GM21515 (cell line): Measurements from ENCODE around the gene FRMPD4.

ENCODE experiments used
- ATAC-seq: cut with Tn5 transposase; IDR thresholded peaks from one replicate; pipeline ENCODE4 v1.9.1; 2021; ENCODE audit not compliant: unreplicated experiment

The FRMPD4 gene

GRCh38 chrX:12292996-12293765 is 154.9 kb downstream of the FRMPD4 start:
- no peak for ATAC-seq

GRCh38 chrX:12297353-12297752 is 159.1 kb downstream of the FRMPD4 start:
- ATAC-seq, result no peak

DNA sequence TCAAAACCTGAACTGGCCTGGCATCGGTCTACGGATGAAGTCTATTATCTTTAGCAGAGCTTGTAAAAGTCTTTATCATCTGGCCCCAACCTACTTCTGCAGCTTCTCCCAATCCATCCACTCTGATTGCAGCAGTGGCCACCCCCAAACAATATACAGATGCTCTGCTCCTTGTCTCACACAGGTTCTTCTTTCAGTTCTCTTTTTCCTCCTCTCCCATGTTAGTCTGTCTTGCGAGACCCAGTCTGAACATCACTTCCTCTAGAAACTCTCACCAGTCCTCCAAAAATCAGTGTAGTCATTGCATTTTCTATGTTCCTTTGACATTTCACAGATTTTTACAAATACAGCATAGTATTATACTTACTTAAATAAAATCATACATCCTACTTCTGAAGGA is 163.0 kb downstream of the FRMPD4 start:
- ATAC-seq, result no peak

- ATAC-seq, result no peak
Measured at GRCh38 chrX:12304261-12304660, 166.0 kb downstream of the FRMPD4 start.

DNA sequence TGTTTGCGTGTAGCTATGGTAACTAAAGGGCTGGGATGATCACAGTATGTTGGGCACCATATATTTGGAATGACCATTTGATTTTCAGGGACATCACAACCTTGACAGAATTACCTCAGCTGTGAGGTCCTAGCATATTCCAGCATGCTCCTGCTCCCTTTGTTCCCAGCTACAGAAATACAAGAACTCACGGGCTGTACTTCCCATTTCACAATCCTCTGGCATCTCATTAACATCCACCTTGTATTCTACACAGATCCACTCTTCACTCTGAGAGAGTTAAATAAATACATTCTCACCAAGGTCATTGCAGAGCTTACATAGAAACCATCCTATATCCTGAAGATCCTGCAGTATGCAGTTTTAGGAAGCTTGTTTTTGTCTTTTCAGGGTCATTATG is 169.7 kb downstream of the FRMPD4 start:
- ATAC-seq, result no peak

- ATAC-seq, result no peak
Measured at GRCh38 chrX:12308420-12308819, 170.1 kb downstream of the FRMPD4 start.

- ATAC-seq, result no peak
Measured at GRCh38 chrX:12309040-12309743, 170.9 kb downstream of the FRMPD4 start.

DNA sequence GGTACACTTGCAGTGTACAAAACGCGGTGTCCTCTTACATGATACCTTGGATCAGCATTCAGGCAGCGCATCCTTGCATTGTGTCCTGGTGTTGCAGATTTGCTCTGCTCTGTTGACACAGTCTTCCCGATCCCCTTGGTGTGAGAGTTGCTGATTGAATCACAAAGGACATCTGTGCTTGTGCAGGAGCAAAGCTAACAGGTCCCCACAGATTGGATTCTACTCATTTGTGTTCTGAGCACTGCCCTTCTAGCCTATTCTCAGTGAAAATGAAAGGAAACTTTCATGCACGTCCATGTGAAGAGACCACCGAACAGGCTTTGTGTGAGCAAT is 171.4 kb downstream of the FRMPD4 start:
- no peak for ATAC-seq

- ATAC-seq, result no peak
Measured at GRCh38 chrX:12314651-12315050, 176.4 kb downstream of the FRMPD4 start.

DNA sequence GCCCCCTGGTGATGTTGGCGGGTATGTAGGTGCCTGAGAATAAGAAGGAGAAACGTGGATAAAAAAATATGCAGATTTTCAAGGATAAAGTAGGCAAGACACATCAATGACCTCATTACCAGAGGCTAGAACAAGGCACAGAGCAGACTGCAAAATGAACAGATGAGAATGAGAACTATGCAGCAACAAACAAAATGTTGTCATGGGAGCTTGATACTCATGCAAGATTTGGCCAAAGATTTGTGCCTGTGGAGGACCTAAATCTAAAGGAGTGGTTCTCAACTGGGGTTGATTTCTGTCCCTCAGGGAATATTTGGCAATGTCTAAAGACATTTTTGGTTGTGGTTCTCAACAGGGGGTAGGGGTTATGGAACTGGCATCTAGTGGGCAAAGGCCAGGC is 177.3 kb downstream of the FRMPD4 start:
- no peak for ATAC-seq

DNA sequence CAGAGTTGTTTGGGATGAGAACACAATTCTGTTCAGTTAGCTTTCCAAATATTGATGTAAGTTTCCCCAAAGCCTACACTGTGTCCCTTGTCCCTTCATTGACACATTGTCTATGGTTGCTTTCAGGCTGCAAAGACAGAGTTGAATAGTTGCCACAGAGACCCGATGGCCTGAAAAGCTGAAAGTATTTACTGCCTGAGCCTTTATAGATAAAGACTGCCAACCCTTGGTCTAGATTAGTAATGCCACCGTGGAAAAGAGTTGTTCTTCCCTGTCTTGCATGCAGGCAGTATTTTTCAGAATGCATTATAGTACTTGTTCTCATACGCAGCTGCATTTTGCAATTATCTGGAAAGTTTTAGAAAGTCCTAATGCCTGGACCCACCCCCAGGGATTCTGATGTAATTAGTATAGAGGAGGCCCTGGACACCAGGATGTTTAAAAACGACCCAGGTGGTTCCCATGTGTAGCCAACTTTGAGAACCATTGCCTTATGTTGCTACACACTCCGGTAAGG is 180.8 kb downstream of the FRMPD4 start:
- no peak for ATAC-seq

- ATAC-seq, result no peak
Measured at GRCh38 chrX:12319992-12320391, 181.7 kb downstream of the FRMPD4 start.

DNA sequence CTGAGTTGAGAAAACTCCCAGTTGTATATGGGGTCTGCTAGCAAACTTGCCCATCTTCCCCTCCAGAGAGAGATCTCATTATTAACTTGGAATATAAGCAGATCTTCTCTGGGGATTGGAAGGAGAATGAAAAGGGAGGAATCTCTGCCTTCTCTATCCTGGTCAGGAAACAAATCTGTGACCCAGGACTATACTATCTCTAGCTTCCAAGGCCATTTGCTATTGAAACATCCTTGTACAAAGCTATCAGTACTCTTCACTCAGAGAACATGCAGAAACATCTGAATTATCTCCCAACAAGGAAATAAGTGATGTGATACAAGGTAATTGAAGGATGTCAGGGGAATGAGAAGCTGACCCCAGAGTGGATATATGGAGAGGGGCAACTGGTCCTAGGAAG is 183.8 kb downstream of the FRMPD4 start:
- no peak for ATAC-seq

GRCh38 chrX:12325171-12325570 is 186.9 kb downstream of the FRMPD4 start:
- ATAC-seq, result no peak

GRCh38 chrX:12327836-12328235 is 189.6 kb downstream of the FRMPD4 start:
- no peak for ATAC-seq

DNA sequence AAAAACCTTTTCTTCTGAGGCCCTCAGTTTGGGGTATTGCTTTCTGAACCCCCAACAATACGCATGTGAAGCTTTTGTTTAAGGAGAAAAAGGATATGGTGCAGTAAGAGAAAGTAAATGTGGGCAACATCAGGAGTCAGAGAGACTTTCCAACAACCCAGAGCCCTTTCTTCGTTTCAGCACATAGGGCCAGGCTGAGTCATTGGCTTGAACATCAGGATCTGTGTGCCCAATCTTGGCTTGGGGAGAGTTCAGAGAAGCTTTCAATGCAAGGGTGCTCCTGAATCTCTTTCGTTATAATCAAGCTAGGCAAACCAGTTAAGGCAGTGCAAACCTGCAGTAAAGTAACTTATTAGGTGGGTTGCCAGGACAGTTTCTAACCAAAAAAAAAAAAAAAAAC is 191.2 kb downstream of the FRMPD4 start:
- no peak for ATAC-seq

GRCh38 chrX:12330841-12331240 is 192.6 kb downstream of the FRMPD4 start:
- ATAC-seq, result no peak

DNA sequence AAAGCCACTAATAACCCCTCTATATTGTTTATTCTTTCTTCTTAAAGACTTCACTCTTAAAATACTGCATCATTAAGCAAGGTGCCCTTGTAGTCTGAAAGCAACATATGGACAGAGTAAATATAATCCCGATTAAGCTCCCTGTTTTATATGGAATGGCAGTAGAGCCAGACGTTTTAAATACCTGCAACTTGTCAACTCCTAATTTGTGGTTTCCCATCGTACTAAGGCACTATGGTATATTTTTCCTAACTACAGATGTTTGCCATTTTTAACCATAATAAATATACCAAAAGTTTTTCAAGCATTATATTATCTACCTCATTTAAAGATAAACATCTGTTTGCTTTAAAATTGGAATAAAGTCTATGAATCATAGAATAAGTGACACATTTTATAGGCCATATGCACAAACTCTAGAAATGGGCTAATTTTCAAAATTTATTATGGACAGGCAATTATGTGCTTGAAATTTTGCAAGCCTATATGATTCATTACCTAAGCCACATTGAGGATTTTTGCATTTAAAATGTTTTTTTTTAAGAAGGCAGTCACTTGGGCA is 194.6 kb downstream of the FRMPD4 start:
- ATAC-seq, result no peak

DNA sequence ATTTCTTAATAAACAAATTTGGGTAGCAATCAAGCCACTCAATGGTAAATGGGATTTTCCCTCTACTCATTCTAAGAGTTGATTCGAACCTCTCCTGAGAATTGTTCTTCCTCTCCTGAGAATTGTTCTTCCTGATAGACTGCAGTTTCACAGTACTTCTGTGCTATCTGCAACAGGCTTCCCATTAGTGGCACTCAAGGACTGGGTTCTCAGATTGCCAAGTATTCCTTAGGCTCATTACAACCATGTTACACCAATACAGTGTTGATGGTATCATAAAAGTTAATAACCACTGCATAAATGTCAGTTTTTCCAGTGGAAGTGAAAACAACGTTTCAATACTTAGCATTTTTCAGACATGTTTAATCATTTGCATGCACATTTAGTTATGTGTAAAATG is 201.6 kb downstream of the FRMPD4 start:
- ATAC-seq, result no peak

GRCh38 chrX:12344954-12345353 is 206.7 kb downstream of the FRMPD4 start:
- no peak for ATAC-seq

DNA sequence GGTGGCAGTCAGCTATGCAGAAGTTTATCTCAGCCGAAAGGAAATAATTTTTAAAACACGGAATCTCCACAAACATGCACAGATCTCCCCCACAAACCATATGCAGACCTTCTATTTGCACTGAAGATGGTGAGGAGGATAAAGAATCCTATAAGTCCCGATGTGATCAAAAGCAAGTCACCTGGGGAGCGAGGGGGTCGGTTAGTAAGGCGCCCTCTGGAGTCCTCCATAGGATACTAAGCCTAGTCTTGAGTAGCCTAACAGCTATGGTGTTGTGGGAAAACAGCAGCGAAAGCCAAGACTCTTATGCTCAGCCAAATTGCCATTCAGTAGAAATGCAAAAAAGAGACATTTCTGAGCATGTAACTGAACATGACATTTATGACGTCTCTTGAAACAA is 210.9 kb downstream of the FRMPD4 start:
- no peak for ATAC-seq

DNA sequence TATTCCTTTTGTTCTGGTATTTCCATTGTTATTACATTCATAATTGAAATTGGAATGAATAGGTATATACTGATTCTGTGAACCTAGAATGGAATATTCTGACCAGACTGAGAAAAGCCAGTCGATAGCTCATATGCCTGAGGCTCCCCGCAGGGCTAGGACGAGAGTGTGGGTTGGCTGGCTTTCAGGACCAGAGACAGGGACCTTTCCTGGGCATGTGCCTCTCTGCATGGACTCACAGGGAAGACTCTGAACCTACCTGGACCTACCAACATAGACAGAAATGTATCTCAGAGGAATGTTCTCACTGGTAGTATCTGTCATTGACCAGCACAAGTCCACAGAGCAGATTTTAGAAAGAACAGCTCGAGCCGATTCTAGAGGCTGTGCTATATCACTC is 214.6 kb downstream of the FRMPD4 start:
- ATAC-seq, result no peak
